Measurements from ENCODE around the gene PLK3. TPM values are rescaled to one million over a fixed set of nuclear protein-coding genes. Genes with fewer than 3 reads are reported as not detected.

The PLK3 gene
- total and polyA plus RNA-seq, 9 of the 15 experiments (the other 6 are each of a cell fraction or from before 2014, with no cell fraction given), result 0.52 to 22.7 (median 11.0) TPM

GRCh38 chr1:44808938-44809917 is 9.1 kb downstream of the PLK3 start (continued):
- TF ChIP-seq, protein P1, sequence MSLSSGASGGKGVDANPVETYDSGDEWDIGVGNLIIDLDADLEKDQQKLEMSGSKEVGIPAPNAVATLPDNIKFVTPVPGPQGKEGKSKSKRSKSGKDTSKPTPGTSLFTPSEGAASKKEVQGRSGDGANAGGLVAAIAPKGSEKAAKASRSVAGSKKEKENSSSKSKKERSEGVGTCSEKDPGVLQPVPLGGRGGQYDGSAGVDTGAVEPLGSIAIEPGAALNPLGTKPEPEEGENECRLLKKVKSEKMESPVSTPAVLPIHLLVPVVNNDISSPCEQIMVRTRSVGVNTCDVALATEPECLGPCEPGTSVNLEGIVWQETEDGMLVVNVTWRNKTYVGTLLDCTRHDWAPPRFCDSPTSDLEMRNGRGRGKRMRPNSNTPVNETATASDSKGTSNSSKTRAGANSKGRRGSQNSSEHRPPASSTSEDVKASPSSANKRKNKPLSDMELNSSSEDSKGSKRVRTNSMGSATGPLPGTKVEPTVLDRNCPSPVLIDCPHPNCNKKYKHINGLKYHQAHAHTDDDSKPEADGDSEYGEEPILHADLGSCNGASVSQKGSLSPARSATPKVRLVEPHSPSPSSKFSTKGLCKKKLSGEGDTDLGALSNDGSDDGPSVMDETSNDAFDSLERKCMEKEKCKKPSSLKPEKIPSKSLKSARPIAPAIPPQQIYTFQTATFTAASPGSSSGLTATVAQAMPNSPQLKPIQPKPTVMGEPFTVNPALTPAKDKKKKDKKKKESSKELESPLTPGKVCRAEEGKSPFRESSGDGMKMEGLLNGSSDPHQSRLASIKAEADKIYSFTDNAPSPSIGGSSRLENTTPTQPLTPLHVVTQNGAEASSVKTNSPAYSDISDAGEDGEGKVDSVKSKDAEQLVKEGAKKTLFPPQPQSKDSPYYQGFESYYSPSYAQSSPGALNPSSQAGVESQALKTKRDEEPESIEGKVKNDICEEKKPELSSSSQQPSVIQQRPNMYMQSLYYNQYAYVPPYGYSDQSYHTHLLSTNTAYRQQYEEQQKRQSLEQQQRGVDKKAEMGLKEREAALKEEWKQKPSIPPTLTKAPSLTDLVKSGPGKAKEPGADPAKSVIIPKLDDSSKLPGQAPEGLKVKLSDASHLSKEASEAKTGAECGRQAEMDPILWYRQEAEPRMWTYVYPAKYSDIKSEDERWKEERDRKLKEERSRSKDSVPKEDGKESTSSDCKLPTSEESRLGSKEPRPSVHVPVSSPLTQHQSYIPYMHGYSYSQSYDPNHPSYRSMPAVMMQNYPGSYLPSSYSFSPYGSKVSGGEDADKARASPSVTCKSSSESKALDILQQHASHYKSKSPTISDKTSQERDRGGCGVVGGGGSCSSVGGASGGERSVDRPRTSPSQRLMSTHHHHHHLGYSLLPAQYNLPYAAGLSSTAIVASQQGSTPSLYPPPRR (CRISPR knock-in tag; IDR thresholded peaks at IDR 0.05; ENCODE audit: borderline replicate concordance), result no peak
- TF ChIP-seq ELF2 (CRISPR knock-in tag; IDR thresholded peaks at IDR 0.05), result no peak
- TF ChIP-seq ELF4 (CRISPR knock-in tag; IDR thresholded peaks at IDR 0.05), result no peak
- TF ChIP-seq ZNF699 (CRISPR knock-in tag; IDR thresholded peaks at IDR 0.05; ENCODE audit: insufficient replicate concordance), result no peak
- TF ChIP-seq PHTF2 (CRISPR knock-in tag; IDR thresholded peaks at IDR 0.05), result no peak
- no peak for TF ChIP-seq GTF2A2 (tag; IDR thresholded peaks at IDR 0.05)
- no peak for TF ChIP-seq ZNF121 (CRISPR knock-in tag; conservative IDR thresholded peaks at IDR 0.05)
- TF ChIP-seq, protein P2, sequence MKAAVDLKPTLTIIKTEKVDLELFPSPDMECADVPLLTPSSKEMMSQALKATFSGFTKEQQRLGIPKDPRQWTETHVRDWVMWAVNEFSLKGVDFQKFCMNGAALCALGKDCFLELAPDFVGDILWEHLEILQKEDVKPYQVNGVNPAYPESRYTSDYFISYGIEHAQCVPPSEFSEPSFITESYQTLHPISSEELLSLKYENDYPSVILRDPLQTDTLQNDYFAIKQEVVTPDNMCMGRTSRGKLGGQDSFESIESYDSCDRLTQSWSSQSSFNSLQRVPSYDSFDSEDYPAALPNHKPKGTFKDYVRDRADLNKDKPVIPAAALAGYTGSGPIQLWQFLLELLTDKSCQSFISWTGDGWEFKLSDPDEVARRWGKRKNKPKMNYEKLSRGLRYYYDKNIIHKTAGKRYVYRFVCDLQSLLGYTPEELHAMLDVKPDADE (conservative IDR thresholded peaks at IDR 0.05; ENCODE audit: control insufficient read depth, low read depth, low read length), result no peak; the same call in 1 of the 2 replicates
- no peak for TF ChIP-seq KAT2B (IDR thresholded peaks at IDR 0.05; ENCODE audit: low read depth, low read length)
- TF ChIP-seq, protein P3, sequence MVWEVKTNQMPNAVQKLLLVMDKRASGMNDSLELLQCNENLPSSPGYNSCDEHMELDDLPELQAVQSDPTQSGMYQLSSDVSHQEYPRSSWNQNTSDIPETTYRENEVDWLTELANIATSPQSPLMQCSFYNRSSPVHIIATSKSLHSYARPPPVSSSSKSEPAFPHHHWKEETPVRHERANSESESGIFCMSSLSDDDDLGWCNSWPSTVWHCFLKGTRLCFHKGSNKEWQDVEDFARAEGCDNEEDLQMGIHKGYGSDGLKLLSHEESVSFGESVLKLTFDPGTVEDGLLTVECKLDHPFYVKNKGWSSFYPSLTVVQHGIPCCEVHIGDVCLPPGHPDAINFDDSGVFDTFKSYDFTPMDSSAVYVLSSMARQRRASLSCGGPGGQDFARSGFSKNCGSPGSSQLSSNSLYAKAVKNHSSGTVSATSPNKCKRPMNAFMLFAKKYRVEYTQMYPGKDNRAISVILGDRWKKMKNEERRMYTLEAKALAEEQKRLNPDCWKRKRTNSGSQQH (CRISPR knock-in tag; IDR thresholded peaks at IDR 0.05), result no peak
- no peak for TF ChIP-seq HMBOX1 (IDR thresholded peaks at IDR 0.05)
- TF ChIP-seq, protein P4, sequence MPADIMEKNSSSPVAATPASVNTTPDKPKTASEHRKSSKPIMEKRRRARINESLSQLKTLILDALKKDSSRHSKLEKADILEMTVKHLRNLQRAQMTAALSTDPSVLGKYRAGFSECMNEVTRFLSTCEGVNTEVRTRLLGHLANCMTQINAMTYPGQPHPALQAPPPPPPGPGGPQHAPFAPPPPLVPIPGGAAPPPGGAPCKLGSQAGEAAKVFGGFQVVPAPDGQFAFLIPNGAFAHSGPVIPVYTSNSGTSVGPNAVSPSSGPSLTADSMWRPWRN (IDR thresholded peaks at IDR 0.05; ENCODE audit: low read depth), result no peak
- peak; percentile 43 for TF ChIP-seq RBM39 (optimal IDR thresholded peaks at IDR 0.05; ENCODE audit: low read depth, low read length)
- TF ChIP-seq CBFA2T3 (IDR thresholded peaks at IDR 0.05), result peak; percentile 45
- TF ChIP-seq HNRNPUL1 (IDR thresholded peaks at IDR 0.05; ENCODE audit: low read length), result no peak
- TF ChIP-seq ZNF696 (CRISPR knock-in tag; conservative IDR thresholded peaks at IDR 0.05), result no peak
- TF ChIP-seq MBD2 (IDR thresholded peaks at IDR 0.05; ENCODE audit: borderline replicate concordance, low read depth), result no peak
- TF ChIP-seq NFE2L1 (tag; IDR thresholded peaks at IDR 0.05; ENCODE audit: borderline replicate concordance, low read depth), result no peak
